ENCODE measurements around the gene CAMK1G.
A peak's percentile ranks its signal among the peaks of the same experiment; 100 is the strongest.

The CAMK1G gene

GRCh38 chr1:209607102-209607794 is 23.7 kb downstream of the CAMK1G start:
- Mint-ChIP-seq H3K9me3 (no peaks in the 10 kb centered on the region), H3K36me3 (no peaks in the 10 kb centered on the region), H3K27ac (no peak overlapping the region), H3K4me1 (no peaks in the 10 kb centered on the region), H3K4me3 (no peak overlapping the region)
- peak; percentile 85 for ATAC-seq
- DNase-seq (ENCODE audit: low spot score in 2 of 2) = no peak

- DNase-seq (ENCODE audit: low spot score in 2 of 2) (no peak), ATAC-seq (peak; percentile 9)
- no peaks in the 10 kb centered on the region for H3K9me3 Mint-ChIP-seq
- H3K4me1 Mint-ChIP-seq = no peaks in the 10 kb centered on the region
- H3K4me3 Mint-ChIP-seq = no peak overlapping the region
- H3K36me3 Mint-ChIP-seq = no peaks in the 10 kb centered on the region
- H3K27ac Mint-ChIP-seq = no peak overlapping the region
Measured at GRCh38 chr1:209607795-209608178, 24.3 kb downstream of the CAMK1G start.

GRCh38 chr1:209609041-209609790 is 25.7 kb downstream of the CAMK1G start:
- DNase-seq (ENCODE audit: low spot score in 2 of 2) = no peak
- no peak for ATAC-seq
- Mint-ChIP-seq H3K36me3 (no peaks in the 10 kb centered on the region), H3K4me1 (no peaks in the 10 kb centered on the region), H3K27ac (no peak overlapping the region), H3K4me3 (no peak overlapping the region), H3K9me3 (no peaks in the 10 kb centered on the region)

GRCh38 chr1:209609791-209610630 is 26.5 kb downstream of the CAMK1G start:
- Mint-ChIP-seq H3K9me3 (no peaks in the 10 kb centered on the region), H3K36me3 (no peaks in the 10 kb centered on the region)
- no peak for ATAC-seq

GRCh38 chr1:209610631-209610905 is 27.1 kb downstream of the CAMK1G start:
- no peaks in the 10 kb centered on the region for H3K4me1 Mint-ChIP-seq
- ATAC-seq (no peak), DNase-seq (ENCODE audit: low spot score in 2 of 2) (no peak)
- H3K4me3 Mint-ChIP-seq = no peak overlapping the region
- H3K27ac Mint-ChIP-seq = no peak overlapping the region
- no peaks in the 10 kb centered on the region for H3K9me3 Mint-ChIP-seq
- no peaks in the 10 kb centered on the region for H3K36me3 Mint-ChIP-seq

More at GRCh38 chr1:209609791-209610630, 26.5 kb downstream of the CAMK1G start:
- no peak for DNase-seq (ENCODE audit: low spot score in 2 of 2)
- Mint-ChIP-seq H3K27ac (no peak overlapping the region), H3K4me3 (no peak overlapping the region), H3K4me1 (no peaks in the 10 kb centered on the region)

- H3K27ac Mint-ChIP-seq = no peak overlapping the region
- no peak overlapping the region for H3K4me3 Mint-ChIP-seq
- ATAC-seq = no peak
- no peak for DNase-seq (ENCODE audit: low spot score in 2 of 2)
- H3K4me1 Mint-ChIP-seq = no peaks in the 10 kb centered on the region
- no peaks in the 10 kb centered on the region for H3K9me3 Mint-ChIP-seq
- no peaks in the 10 kb centered on the region for H3K36me3 Mint-ChIP-seq
Measured at GRCh38 chr1:209611771-209612570, 28.5 kb downstream of the CAMK1G start.

GRCh38 chr1:209612646-209613399 is 29.3 kb downstream of the CAMK1G start:
- H3K9me3 Mint-ChIP-seq = no peaks in the 10 kb centered on the region
- no peaks in the 10 kb centered on the region for H3K36me3 Mint-ChIP-seq
- no peak overlapping the region for H3K27ac Mint-ChIP-seq
- no peak overlapping the region for H3K4me3 Mint-ChIP-seq
- DNase-seq (ENCODE audit: low spot score in 2 of 2) (no peak), ATAC-seq (no peak)
- H3K4me1 Mint-ChIP-seq = no peaks in the 10 kb centered on the region

GRCh38 chr1:209613400-209614150 is 30.1 kb downstream of the CAMK1G start:
- ATAC-seq = no peak
- H3K27ac Mint-ChIP-seq = no peak overlapping the region
- no peak overlapping the region for H3K4me3 Mint-ChIP-seq
- no peaks in the 10 kb centered on the region for H3K36me3 Mint-ChIP-seq
- H3K4me1 Mint-ChIP-seq = peaks cover 2% of the 10 kb centered on the region
- H3K9me3 Mint-ChIP-seq = no peaks in the 10 kb centered on the region
- DNase-seq (ENCODE audit: low spot score in 2 of 2) = no peak

- Mint-ChIP-seq H3K4me1 (peaks cover 7% of the 10 kb centered on the region), H3K36me3 (no peaks in the 10 kb centered on the region), H3K9me3 (no peaks in the 10 kb centered on the region), H3K4me3 (no peak overlapping the region), H3K27ac (no peak overlapping the region)
- no peak for DNase-seq (ENCODE audit: low spot score in 2 of 2)
- ATAC-seq = no peak
Measured at GRCh38 chr1:209614151-209614420, 30.6 kb downstream of the CAMK1G start.

- Mint-ChIP-seq H3K36me3 (no peaks in the 10 kb centered on the region), H3K4me3 (no peak overlapping the region), H3K9me3 (no peaks in the 10 kb centered on the region), H3K4me1 (peaks cover 9% of the 10 kb centered on the region), H3K27ac (no peak overlapping the region)
- DNase-seq (ENCODE audit: low spot score in 2 of 2) (no peak), ATAC-seq (no peak)
Measured at GRCh38 chr1:209614906-209615305, 31.4 kb downstream of the CAMK1G start.

- DNase-seq (ENCODE audit: low spot score in 2 of 2) = no peak
- Mint-ChIP-seq H3K9me3 (no peaks in the 10 kb centered on the region), H3K36me3 (no peaks in the 10 kb centered on the region), H3K4me3 (no peak overlapping the region), H3K4me1 (peaks cover 9% of the 10 kb centered on the region), H3K27ac (no peak overlapping the region)
- ATAC-seq = no peak
Measured at GRCh38 chr1:209616366-209617046, 33.0 kb downstream of the CAMK1G start.

- Mint-ChIP-seq H3K27ac (no peak overlapping the region), H3K4me3 (no peak overlapping the region)
Measured at GRCh38 chr1:209617047-209617673, 33.6 kb downstream of the CAMK1G start.

GRCh38 chr1:209617755-209618154 is 34.2 kb downstream of the CAMK1G start:
- Mint-ChIP-seq H3K4me3 (no peak overlapping the region), H3K36me3 (peaks cover 4% of the 10 kb centered on the region), H3K27ac (no peak overlapping the region), H3K4me1 (peaks cover 9% of the 10 kb centered on the region), H3K9me3 (no peaks in the 10 kb centered on the region)
- ATAC-seq = no peak
- no peak for DNase-seq (ENCODE audit: low spot score in 2 of 2)

More at GRCh38 chr1:209617047-209617673, 33.6 kb downstream of the CAMK1G start:
- Mint-ChIP-seq H3K36me3 (peaks cover 4% of the 10 kb centered on the region), H3K4me1 (peaks cover 9% of the 10 kb centered on the region), H3K9me3 (no peaks in the 10 kb centered on the region)
- ATAC-seq (no peak), DNase-seq (ENCODE audit: low spot score in 2 of 2) (no peak)

All from stimulated activated effector memory CD8-positive, alpha-beta T cell treated with anti-CD3 and anti-CD28 coated beads, Interleukin-12 subunit alpha, Interleukin-12 subunit beta, amount 100 ng/mL, for 72 hours (primary cell).